K562 (cell line): ENCODE results near the gene ACOX1. TPM values are rescaled to one million over a fixed set of nuclear protein-coding genes. Genes with fewer than 3 reads are reported as not detected.

Experiments used
- ATF4 ChIP-seq: fragments of 450-650 bp; formaldehyde crosslinking; IDR thresholded peaks from 2 replicates; pipeline ENCODE4 v1.4.0; 2022; ENCODE audit warnings: mild to moderate bottlenecking, moderate library complexity
- BCOR ChIP-seq: fragments of 450-650 bp; IDR thresholded peaks from 2 replicates; pipeline ENCODE4 v1.6.1; 2016
- DIDO1 ChIP-seq: fragments of 450-650 bp; IDR thresholded peaks from 2 replicates; pipeline ENCODE4 v1.6.1; 2016; ENCODE audit warnings: low read depth, missing biosample characterization, missing genetic modification characterization
- GABPB1 ChIP-seq: sonication (generic); formaldehyde crosslinking; IDR thresholded peaks from 2 replicates; pipeline ENCODE4 v1.8.0; 2022; ENCODE audit warnings: mild to moderate bottlenecking, missing genetic modification reagents
- MAZ ChIP-seq, 2 experiments: fragments of 450-650 bp in 1 of 2; sonication (generic) in 1 of 2; formaldehyde crosslinking; IDR thresholded peaks in 1 of 2; conservative IDR thresholded peaks in 1 of 2; 2 replicates each; pipeline versions ENCODE4 v1.4.0 to v1.5.0; 2020; ENCODE audit warnings: mild to moderate bottlenecking in 1 of 2, missing genetic modification reagents in 1 of 2
- MGA ChIP-seq: fragments of 450-650 bp; IDR thresholded peaks from 2 replicates; pipeline ENCODE4 v1.6.1; 2016; ENCODE audit warnings: mild to moderate bottlenecking, moderate library complexity
- SRF ChIP-seq, 2 experiments: fragments of 250-450, 450-650 bp in 1 of 2; sonication (Bioruptor Pico) in 1 of 2; sonication (generic) in 1 of 2; formaldehyde crosslinking; IDR thresholded peaks; 2 replicates each; pipeline versions ENCODE4 v1.5.0 to v1.5.1; 2020 to 2022; ENCODE audit warnings: mild to moderate bottlenecking in 1 of 2, missing genetic modification reagents in 1 of 2
- ZBTB43 ChIP-seq: sonication (generic); formaldehyde crosslinking; IDR thresholded peaks from 2 replicates; pipeline ENCODE4 v1.8.0; 2023; ENCODE audit warnings: mild to moderate bottlenecking, missing genetic modification reagents
- ZNF143 ChIP-seq: sonication (generic); formaldehyde crosslinking; IDR thresholded peaks from 2 replicates; pipeline ENCODE4 v1.9.0; 2022; ENCODE audit warnings: mild to moderate bottlenecking, missing genetic modification reagents
- ZNF639 ChIP-seq, 2 experiments: fragments of 200-800 bp in 1 of 2; sonication (Bioruptor generic) in 1 of 2; sonication (generic) in 1 of 2; formaldehyde crosslinking in 1 of 2; IDR thresholded peaks in 1 of 2; conservative IDR thresholded peaks in 1 of 2; 2 replicates each; pipeline versions ENCODE4 v1.5.0 to v1.6.1; 2016 to 2020; ENCODE audit warnings: missing compliant biosample characterization in 1 of 2, missing genetic modification characterization in 1 of 2, missing genetic modification reagents in 1 of 2
- polyA plus RNA-seq, 8 experiments: library from polyadenylated mRNA; depleted of rRNA in 4 of 8; stranded (reverse) in 5 of 8; unstranded in 3 of 8; fragments of >200 nt; fragmentation: Nextera tagmentation in 2 of 8; fragmentation: Illumina TruSeq in 1 of 8; extraction: Ambion mirVana in 2 of 8; extraction: Trizol in 1 of 8; gene quantifications; 2 replicates each; pipeline versions ENCODE4 v1.2.1 to v1.2.3, GENCODE V29; 2011 to 2014; ENCODE audit warnings: inconsistent platforms in 1 of 8, missing spikeins in 1 of 8
- total RNA-seq, 7 experiments: library from RNA; depleted of rRNA in 6 of 7; stranded (reverse); fragments of >200 nt in 6 of 7; fragmentation: Illumina TruSeq in 2 of 7; extraction: Trizol in 2 of 7; gene quantifications; 2 replicates each; pipeline versions ENCODE4 v1.2.1 to v1.2.3, GENCODE V29; 2011 to 2021; ENCODE audit warnings: low replicate concordance in 1 of 7

Gene ACOX1
- total and polyA plus RNA-seq, 9 of the 15 experiments (the other 6 are each of a cell fraction or from before 2014, with no cell fraction given), result 7.8 to 24.1 (median 14.5) TPM

DNA sequence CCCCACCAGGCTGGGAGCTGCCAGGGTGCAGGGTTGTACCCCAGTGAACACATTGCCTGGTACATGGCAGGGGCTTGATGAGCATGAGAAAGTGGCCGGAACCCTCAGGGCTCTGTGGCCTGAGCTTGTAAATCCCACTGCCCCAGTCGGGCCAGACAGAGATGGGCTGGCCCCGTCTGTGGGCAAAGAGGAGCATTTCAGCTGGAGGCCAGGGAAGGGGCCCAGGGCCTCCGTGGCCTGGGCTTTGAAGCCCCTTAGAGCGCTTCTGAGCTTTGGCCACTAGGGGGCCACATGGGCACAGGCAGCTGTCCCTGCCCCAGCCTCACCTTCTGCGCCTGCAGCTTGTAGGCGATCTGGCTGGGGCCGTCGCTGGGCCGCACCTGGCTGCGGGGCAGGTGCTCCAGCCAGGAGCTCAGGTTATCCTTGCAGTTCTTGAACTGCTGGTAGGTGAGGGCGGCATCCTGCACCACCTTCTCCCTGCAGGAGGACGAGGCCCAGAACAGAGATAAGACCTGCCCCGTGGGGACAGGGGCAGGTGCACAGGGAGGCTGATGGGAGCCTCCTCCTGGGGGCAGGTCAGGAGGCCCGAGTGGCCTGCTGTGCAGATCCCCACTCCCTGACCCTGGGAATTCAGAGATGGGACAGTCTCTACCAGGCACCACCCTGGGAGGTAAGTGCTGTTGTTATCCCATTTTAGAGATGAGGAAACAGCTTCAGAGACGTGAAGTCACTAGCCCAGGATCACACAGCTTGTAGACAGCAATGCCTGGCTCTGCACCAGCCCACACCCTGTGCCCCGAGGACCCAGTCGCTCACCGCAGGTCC lies 35.3 kb upstream of the ACOX1 start (continued):
- TF ChIP-seq MAZ (CRISPR knock-in tag; conservative IDR thresholded peaks at IDR 0.05 in 1 of 2, IDR thresholded peaks at IDR 0.05 in 1 of 2), result peak in 1 of 2 experiments; percentile 35; a peak in 1 of 4 replicates
- no peak for TF ChIP-seq SRF (CRISPR knock-in tag; IDR thresholded peaks at IDR 0.05)
- TF ChIP-seq GABPB1 (CRISPR knock-in tag), result 0 out of 2 replicates have a peak, but pooled peaks have one; percentile 25
- TF ChIP-seq ATF4 (CRISPR knock-in tag), result no peak
- TF ChIP-seq DIDO1 (tag), result no peak
- TF ChIP-seq ZBTB43, result no peak
- no peak for TF ChIP-seq ZNF639 (CRISPR knock-in tag; conservative IDR thresholded peaks at IDR 0.05 in 1 of 2, IDR thresholded peaks at IDR 0.05 in 1 of 2)
- TF ChIP-seq BCOR, result peak; percentile 53; the same call in 1 of the 2 replicates
- TF ChIP-seq ZNF143 (CRISPR knock-in tag), result peak; percentile 33
- TF ChIP-seq MGA, result no peak
